H9 (cell line): Measurements from ENCODE around the gene ZNF44. TPM values are rescaled to one million over a fixed set of nuclear protein-coding genes. Genes with fewer than 3 reads are reported as not detected.

ENCODE experiments used
- DNase-seq: peaks from one replicate; pipeline ENCODE4 v3.0.0-alpha.2; 2017
- H2AFZ ChIP-seq: one replicate; pipeline ENCODE4 v1.6.1; 2013; ENCODE audit warnings: mild to moderate bottlenecking, low read length, control low read depth, moderate library complexity
- H2AK5ac ChIP-seq: 2 replicates; pipeline ENCODE4 v1.6.1; 2013; ENCODE audit warnings: low read length, control low read depth, mixed read lengths; ENCODE audit not compliant: insufficient read length
- H2BK120ac ChIP-seq: one replicate; pipeline ENCODE4 v1.6.1; 2013; ENCODE audit warnings: low read depth, mild to moderate bottlenecking, low read length, control low read depth, inconsistent platforms; ENCODE audit not compliant: poor library complexity, severe bottlenecking
- H2BK12ac ChIP-seq: 2 replicates; pipeline ENCODE4 v1.6.1; 2013; ENCODE audit warnings: low read length, control low read depth, mixed read lengths, low read depth; ENCODE audit not compliant: insufficient read length
- H2BK15ac ChIP-seq: 2 replicates; pipeline ENCODE4 v1.6.1; 2013; ENCODE audit warnings: low read depth, low read length, control low read depth
- H2BK20ac ChIP-seq: one replicate; pipeline ENCODE4 v1.6.1; 2013; ENCODE audit warnings: low read depth, mild to moderate bottlenecking, low read length, control low read depth, inconsistent platforms; ENCODE audit not compliant: poor library complexity, severe bottlenecking
- H2BK5ac ChIP-seq: 2 replicates; pipeline ENCODE4 v1.6.1; 2013; ENCODE audit warnings: low read length, control low read depth, mixed read lengths; ENCODE audit not compliant: insufficient read length
- H3K14ac ChIP-seq: 2 replicates; pipeline ENCODE4 v1.6.1; 2013; ENCODE audit warnings: low read length, control low read depth; ENCODE audit not compliant: insufficient read depth
- H3K18ac ChIP-seq: 2 replicates; pipeline ENCODE4 v1.6.1; 2013; ENCODE audit warnings: low read depth, mild to moderate bottlenecking, mixed read lengths, low read length, control low read depth; ENCODE audit not compliant: insufficient read length
- H3K23ac ChIP-seq: 2 replicates; pipeline ENCODE4 v1.6.1; 2013; ENCODE audit warnings: low read length, control low read depth, mixed read lengths, low read depth; ENCODE audit not compliant: insufficient read length
- H3K23me2 ChIP-seq: 2 replicates; pipeline ENCODE4 v1.6.1; 2013; ENCODE audit warnings: low read depth, mild to moderate bottlenecking, mixed read lengths, low read length, control low read depth; ENCODE audit not compliant: insufficient read length, poor library complexity, severe bottlenecking
- H3K27ac ChIP-seq: 2 replicates; pipeline ENCODE4 v1.5.1; 2013; ENCODE audit warnings: low read length, control low read depth, mixed read lengths, low read depth; ENCODE audit not compliant: insufficient read length
- H3K27me3 ChIP-seq: 2 replicates; pipeline ENCODE4 v1.6.1; 2013; ENCODE audit warnings: low read length, control low read depth, inconsistent platforms; ENCODE audit not compliant: insufficient read depth
- H3K4ac ChIP-seq: 2 replicates; pipeline ENCODE4 v1.6.1; 2013; ENCODE audit warnings: low read depth, mild to moderate bottlenecking, control low read depth, inconsistent platforms, low read length, moderate library complexity
- H3K4me1 ChIP-seq: 2 replicates; pipeline ENCODE4 v1.6.1; 2013; ENCODE audit warnings: low read length, control low read depth, inconsistent platforms; ENCODE audit not compliant: insufficient read depth
- H3K4me2 ChIP-seq: 2 replicates; pipeline ENCODE4 v1.6.1; 2013; ENCODE audit warnings: low read length, control low read depth, mixed read lengths; ENCODE audit not compliant: insufficient read length, insufficient read depth
- H3K56ac ChIP-seq: 2 replicates; pipeline ENCODE4 v1.6.1; 2013; ENCODE audit warnings: low read depth, mild to moderate bottlenecking, mixed read lengths, low read length, control low read depth; ENCODE audit not compliant: insufficient read length
- H3K79me1 ChIP-seq: 2 replicates; pipeline ENCODE4 v1.6.1; 2013; ENCODE audit warnings: low read depth, mild to moderate bottlenecking, moderate library complexity, low read length, control low read depth, inconsistent platforms; ENCODE audit not compliant: insufficient read depth, poor library complexity, severe bottlenecking
- H3K79me2 ChIP-seq: 2 replicates; pipeline ENCODE4 v1.6.1; 2013; ENCODE audit warnings: low read length, control low read depth, inconsistent platforms; ENCODE audit not compliant: insufficient read depth
- H3K9ac ChIP-seq: 2 replicates; pipeline ENCODE4 v1.6.1; 2013; ENCODE audit warnings: low read length, control low read depth, mixed read lengths; ENCODE audit not compliant: insufficient read length; ENCODE audit errors: extremely low read depth
- H3K9me3 ChIP-seq: one replicate; pipeline ENCODE4 v1.6.1; 2013; ENCODE audit warnings: low read depth, low read length, inconsistent platforms; ENCODE audit not compliant: control insufficient read depth
- H3T11ph ChIP-seq: one replicate; pipeline ENCODE4 v1.6.1; 2013; ENCODE audit warnings: mild to moderate bottlenecking, low read length, control low read depth, inconsistent platforms
- H4K20me1 ChIP-seq: one replicate; pipeline ENCODE4 v1.6.1; 2013; ENCODE audit not compliant: control insufficient read depth, insufficient read length, insufficient read depth
- H4K5ac ChIP-seq: 2 replicates; pipeline ENCODE4 v1.6.1; 2013; ENCODE audit warnings: low read depth, mild to moderate bottlenecking, mixed read lengths, low read length, control low read depth; ENCODE audit not compliant: insufficient read length
- H4K8ac ChIP-seq: replicated peaks from 2 replicates; pipeline ENCODE4 v1.6.1; 2013; ENCODE audit warnings: low read length, control low read depth, mixed read lengths, low read depth; ENCODE audit not compliant: insufficient read length
- H4K91ac ChIP-seq: 2 replicates; pipeline ENCODE4 v1.6.1; 2013; ENCODE audit warnings: low read depth, mild to moderate bottlenecking, moderate library complexity, mixed read lengths, low read length, control low read depth; ENCODE audit not compliant: insufficient read length
- H3K27ac Mint-ChIP-seq, 3 experiments: 2 replicates in 2 of 3; 3 replicates in 1 of 3; pipeline ENCODE4 v1.8.0; 2020 to 2021; ENCODE audit warnings: mixed read lengths in 3 of 3, mild to moderate bottlenecking in 1 of 3, moderate library complexity in 1 of 3
- H3K27me3 Mint-ChIP-seq: 2 replicates; pipeline ENCODE4 v1.8.0; 2021; ENCODE audit warnings: low read depth, mild to moderate bottlenecking, moderate library complexity, mixed read lengths
- H3K36me3 Mint-ChIP-seq, 3 experiments: 2 replicates in 2 of 3; 3 replicates in 1 of 3; pipeline ENCODE4 v1.8.0; 2020 to 2021; ENCODE audit warnings: low read depth in 3 of 3, mixed read lengths in 3 of 3; ENCODE audit not compliant: insufficient read depth in 1 of 3
- H3K4me1 Mint-ChIP-seq, 2 experiments: 2 replicates each; pipeline ENCODE4 v1.8.0; 2020; ENCODE audit warnings: mixed read lengths in 2 of 2
- H3K4me3 Mint-ChIP-seq, 2 experiments: 2 replicates in 1 of 2; 3 replicates in 1 of 2; pipeline ENCODE4 v1.8.0; 2020 to 2021; ENCODE audit warnings: mild to moderate bottlenecking in 2 of 2, mixed read lengths in 2 of 2, moderate library complexity in 1 of 2
- H3K9me3 Mint-ChIP-seq, 2 experiments: 2 replicates in 1 of 2; 3 replicates in 1 of 2; pipeline ENCODE4 v1.8.0; 2020; ENCODE audit warnings: mild to moderate bottlenecking in 2 of 2, mixed read lengths in 2 of 2, moderate library complexity in 1 of 2
- WGBS: extraction: QIAGEN DNeasy Blood & Tissue Kit; methylation state at CpG from one replicate; pipeline ENCODE4 v1.1.7; 2013; ENCODE audit warnings: missing lambda C conversion rate, low lambda C conversion rate, mixed read lengths; ENCODE audit not compliant: insufficient read length; ENCODE audit errors: extremely low coverage; 5-methylcytosine and 5-hydroxymethylcytosine counted together
- total RNA-seq: library from RNA; stranded (reverse); gene quantifications from 2 replicates; pipeline ENCODE4 v1.2.1, GENCODE V29; 2021
- TF ChIP-seq, protein P1 (sequence below): fragments of 200-600 bp; sonication (generic); conservative IDR thresholded peaks from 3 replicates; pipeline ENCODE4 v1.8.0; 2021; ENCODE audit warnings: antibody characterized with exemption, mild to moderate bottlenecking

The ZNF44 gene
- total RNA-seq, 1 experiment from 2014 or later, result 6.9 TPM

- peaks cover 3 to 7% of the 10 kb centered on the region in 2 experiments; a peak in 4 of 5 replicates for H3K9me3 Mint-ChIP-seq
- H2BK12ac ChIP-seq, result no peak within 1 kb of the TSS
- H4K5ac ChIP-seq, result no peak within 1 kb of the TSS
- no peak within 1 kb of the TSS for H3K23ac ChIP-seq
- H3K56ac ChIP-seq, result no peak within 1 kb of the TSS
- no peak within 1 kb of the TSS for H3K18ac ChIP-seq
- no CpG with 5 or more reads among the region's 55 CpGs for WGBS
- H3K4me2 ChIP-seq, result peak within 1 kb of the TSS; percentile 53
- H3T11ph ChIP-seq, result no peak within 1 kb of the TSS
- no peak within 1 kb of the TSS; the same call in 1 of the 2 replicates for H3K14ac ChIP-seq
- peak; percentile 98 for DNase-seq
- H4K8ac ChIP-seq, result no peak within 1 kb of the TSS
- H3K79me1 ChIP-seq, result no peaks in the 10 kb centered on the region
- no peak within 1 kb of the TSS for H3K27ac ChIP-seq
- peak within 1 kb of the TSS; percentile 69 for H3K9ac ChIP-seq
- peaks cover 18 to 19% of the 10 kb centered on the region in 2 experiments for H3K4me1 Mint-ChIP-seq
- peak within 1 kb of the TSS; percentile 17 to 98 (median 91); a peak in 4 of 7 replicates for H3K27ac Mint-ChIP-seq
- H4K91ac ChIP-seq, result no peak within 1 kb of the TSS
- no peak within 1 kb of the TSS for H2BK120ac ChIP-seq
- no peaks in the 10 kb centered on the region for H3K9me3 ChIP-seq
- H3K4ac ChIP-seq, result no peak within 1 kb of the TSS
- no peaks in the 10 kb centered on the region; the same call in 1 of the 2 replicates for H3K4me1 ChIP-seq
- TF ChIP-seq, protein P1, sequence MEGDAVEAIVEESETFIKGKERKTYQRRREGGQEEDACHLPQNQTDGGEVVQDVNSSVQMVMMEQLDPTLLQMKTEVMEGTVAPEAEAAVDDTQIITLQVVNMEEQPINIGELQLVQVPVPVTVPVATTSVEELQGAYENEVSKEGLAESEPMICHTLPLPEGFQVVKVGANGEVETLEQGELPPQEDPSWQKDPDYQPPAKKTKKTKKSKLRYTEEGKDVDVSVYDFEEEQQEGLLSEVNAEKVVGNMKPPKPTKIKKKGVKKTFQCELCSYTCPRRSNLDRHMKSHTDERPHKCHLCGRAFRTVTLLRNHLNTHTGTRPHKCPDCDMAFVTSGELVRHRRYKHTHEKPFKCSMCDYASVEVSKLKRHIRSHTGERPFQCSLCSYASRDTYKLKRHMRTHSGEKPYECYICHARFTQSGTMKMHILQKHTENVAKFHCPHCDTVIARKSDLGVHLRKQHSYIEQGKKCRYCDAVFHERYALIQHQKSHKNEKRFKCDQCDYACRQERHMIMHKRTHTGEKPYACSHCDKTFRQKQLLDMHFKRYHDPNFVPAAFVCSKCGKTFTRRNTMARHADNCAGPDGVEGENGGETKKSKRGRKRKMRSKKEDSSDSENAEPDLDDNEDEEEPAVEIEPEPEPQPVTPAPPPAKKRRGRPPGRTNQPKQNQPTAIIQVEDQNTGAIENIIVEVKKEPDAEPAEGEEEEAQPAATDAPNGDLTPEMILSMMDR, result no peak
- H2AFZ ChIP-seq, result no peak within 1 kb of the TSS
- H3K4me3 Mint-ChIP-seq, result peak within 1 kb of the TSS; percentile 91 to 96
- no peak within 1 kb of the TSS for H2BK15ac ChIP-seq
- peaks cover 17% of the 10 kb centered on the region for H3K27me3 Mint-ChIP-seq
- no peaks in the 10 kb centered on the region for H4K20me1 ChIP-seq
- H3K79me2 ChIP-seq, result no peaks in the 10 kb centered on the region
- no peak within 1 kb of the TSS for H2AK5ac ChIP-seq
- H2BK5ac ChIP-seq, result no peak within 1 kb of the TSS
- H3K23me2 ChIP-seq, result peaks cover 5% of the 10 kb centered on the region
- no peak within 1 kb of the TSS for H2BK20ac ChIP-seq
- H3K27me3 ChIP-seq, result no peaks in the 10 kb centered on the region
- H3K36me3 Mint-ChIP-seq, result peaks cover 0 to 2% (median 0%) of the 10 kb centered on the region in 3 experiments; a peak in 2 of 7 replicates
Measured at GRCh38 chr19:12333162-12334159, 38.8 kb upstream of the ZNF44 start, which contains the start of gene ZNF563. TSS of gene ZNF563 (minus strand) at chr19:12333633. CDS start at chr19:12333482, 151 bp downstream.
